ENCODE measurements around the gene GAMT. TPM values are rescaled to one million over a fixed set of nuclear protein-coding genes. Genes with fewer than 3 reads are reported as not detected.

GAMT gene
- total and polyA plus RNA-seq, 2 experiments from 2014 or later = 121 to 170 TPM

DNA sequence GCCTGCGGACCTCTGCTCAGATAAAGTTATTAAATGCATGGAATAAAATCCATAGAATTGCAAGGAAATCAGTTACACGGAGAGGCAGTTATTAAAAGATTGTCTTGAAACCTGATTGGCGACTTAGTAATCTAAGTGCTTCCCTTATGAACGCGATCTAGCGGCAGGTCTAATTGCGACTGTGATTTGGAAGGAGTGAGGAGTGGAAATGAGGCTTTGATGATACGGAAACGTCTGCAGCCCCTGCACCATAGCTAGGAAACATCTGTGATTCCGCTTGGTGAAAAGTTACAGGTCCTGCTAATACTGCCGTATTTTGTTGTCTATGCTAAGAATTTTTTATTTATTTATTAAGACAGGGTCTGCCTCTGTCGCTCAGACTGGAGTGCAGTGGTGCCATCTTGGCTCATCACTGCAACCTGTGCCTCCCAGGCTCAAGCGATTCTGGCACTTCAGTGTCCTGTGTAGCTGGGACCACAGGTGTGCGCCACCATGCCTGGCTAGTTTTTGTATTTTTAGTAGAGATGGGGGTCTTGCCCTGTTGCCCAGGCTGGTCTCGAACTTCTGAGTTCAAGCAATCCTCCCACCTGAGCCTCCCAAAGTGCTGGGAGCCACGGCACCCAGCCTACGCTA lies 16.7 kb downstream of the GAMT start:
- peaks cover 5% of the 10 kb centered on the region for H3K4me1 ChIP-seq (ENCODE audit: insufficient read depth)
- TF ChIP-seq EZH2 (IDR thresholded peaks at IDR 0.05; ENCODE audit: borderline replicate concordance) (no peak), EZH2phosphoT487 (IDR thresholded peaks at IDR 0.05; ENCODE audit: low read depth, severe bottlenecking, unreplicated experiment) (no peak)
- TF ChIP-seq, protein P1, sequence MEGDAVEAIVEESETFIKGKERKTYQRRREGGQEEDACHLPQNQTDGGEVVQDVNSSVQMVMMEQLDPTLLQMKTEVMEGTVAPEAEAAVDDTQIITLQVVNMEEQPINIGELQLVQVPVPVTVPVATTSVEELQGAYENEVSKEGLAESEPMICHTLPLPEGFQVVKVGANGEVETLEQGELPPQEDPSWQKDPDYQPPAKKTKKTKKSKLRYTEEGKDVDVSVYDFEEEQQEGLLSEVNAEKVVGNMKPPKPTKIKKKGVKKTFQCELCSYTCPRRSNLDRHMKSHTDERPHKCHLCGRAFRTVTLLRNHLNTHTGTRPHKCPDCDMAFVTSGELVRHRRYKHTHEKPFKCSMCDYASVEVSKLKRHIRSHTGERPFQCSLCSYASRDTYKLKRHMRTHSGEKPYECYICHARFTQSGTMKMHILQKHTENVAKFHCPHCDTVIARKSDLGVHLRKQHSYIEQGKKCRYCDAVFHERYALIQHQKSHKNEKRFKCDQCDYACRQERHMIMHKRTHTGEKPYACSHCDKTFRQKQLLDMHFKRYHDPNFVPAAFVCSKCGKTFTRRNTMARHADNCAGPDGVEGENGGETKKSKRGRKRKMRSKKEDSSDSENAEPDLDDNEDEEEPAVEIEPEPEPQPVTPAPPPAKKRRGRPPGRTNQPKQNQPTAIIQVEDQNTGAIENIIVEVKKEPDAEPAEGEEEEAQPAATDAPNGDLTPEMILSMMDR (IDR thresholded peaks at IDR 0.05; ENCODE audit: poor library complexity) = no peak

DNA sequence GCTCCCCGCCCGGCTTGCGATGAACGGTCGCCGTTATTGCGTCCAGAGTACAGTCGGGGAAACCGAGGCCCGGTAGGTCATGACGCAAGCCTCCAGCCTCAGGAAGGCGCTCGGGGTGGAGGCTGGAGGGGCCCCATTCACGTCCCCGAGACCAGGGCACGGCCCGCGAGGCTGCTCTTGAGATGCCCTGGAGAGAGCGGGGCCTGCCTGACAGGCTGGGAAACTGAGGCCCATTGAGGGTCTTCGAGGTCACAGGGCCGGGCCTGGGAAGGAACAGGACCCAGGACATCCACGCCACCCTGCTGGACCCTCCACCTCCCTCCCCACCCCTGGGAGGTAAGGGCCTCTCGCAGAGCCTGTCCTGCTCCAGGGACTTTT lies 17.3 kb downstream of the GAMT start:
- H3K79me2 ChIP-seq = peaks cover 25% of the 10 kb centered on the region
- H3K4me2 ChIP-seq = peak overlapping the region; percentile 95
- TF ChIP-seq, protein P1 (IDR thresholded peaks at IDR 0.05; ENCODE audit: poor library complexity) = no peak
- TF ChIP-seq EZH2 (IDR thresholded peaks at IDR 0.05; ENCODE audit: borderline replicate concordance) (no peak), EZH2phosphoT487 (IDR thresholded peaks at IDR 0.05; ENCODE audit: low read depth, severe bottlenecking, unreplicated experiment) (no peak)
- peaks cover 5% of the 10 kb centered on the region for H3K4me1 ChIP-seq (ENCODE audit: insufficient read depth)
- H2AFZ ChIP-seq = peak overlapping the region; percentile 69
- DNase-seq (ENCODE audit: low spot score) = no peak
- no peaks in the 10 kb centered on the region for H3K9me2 ChIP-seq (replicated peaks; ENCODE audit: insufficient read depth)
- WGBS (ENCODE audit: low lambda C conversion rate, missing lambda C conversion rate) = 4% methylated on average over 14 of the region's 23 CpGs
- no peaks in the 10 kb centered on the region for H3K9me3 ChIP-seq (ENCODE audit: low read depth)
- H3K27ac ChIP-seq = peak overlapping the region; percentile 95
- H4K20me1 ChIP-seq (ENCODE audit: insufficient read depth, poor library complexity, severe bottlenecking) = no peaks in the 10 kb centered on the region
- H3K4me3 ChIP-seq = peak overlapping the region; percentile 69
- H3K36me3 ChIP-seq (replicated peaks; ENCODE audit: insufficient read depth, low read depth) = no peaks in the 10 kb centered on the region
- H3K27me3 ChIP-seq = no peaks in the 10 kb centered on the region

More for the DNA sequence above, 16.7 kb downstream of the GAMT start:
- 56% methylated on average over 17 of the region's 17 CpGs for WGBS (ENCODE audit: low lambda C conversion rate, missing lambda C conversion rate)
- no peaks in the 10 kb centered on the region for H3K9me2 ChIP-seq (replicated peaks; ENCODE audit: insufficient read depth)
- no peaks in the 10 kb centered on the region for H4K20me1 ChIP-seq (ENCODE audit: insufficient read depth, poor library complexity, severe bottlenecking)
- no peaks in the 10 kb centered on the region for H3K27me3 ChIP-seq
- no peak for DNase-seq (ENCODE audit: low spot score)
- H3K4me3 ChIP-seq = peak overlapping the region; percentile 69
- peaks cover 25% of the 10 kb centered on the region for H3K79me2 ChIP-seq
- H3K27ac ChIP-seq = no peak overlapping the region
- no peaks in the 10 kb centered on the region for H3K36me3 ChIP-seq (replicated peaks; ENCODE audit: insufficient read depth, low read depth)
- no peak overlapping the region for H2AFZ ChIP-seq
- H3K9me3 ChIP-seq (ENCODE audit: low read depth) = no peaks in the 10 kb centered on the region
- peak overlapping the region; percentile 95 for H3K4me2 ChIP-seq

DNA sequence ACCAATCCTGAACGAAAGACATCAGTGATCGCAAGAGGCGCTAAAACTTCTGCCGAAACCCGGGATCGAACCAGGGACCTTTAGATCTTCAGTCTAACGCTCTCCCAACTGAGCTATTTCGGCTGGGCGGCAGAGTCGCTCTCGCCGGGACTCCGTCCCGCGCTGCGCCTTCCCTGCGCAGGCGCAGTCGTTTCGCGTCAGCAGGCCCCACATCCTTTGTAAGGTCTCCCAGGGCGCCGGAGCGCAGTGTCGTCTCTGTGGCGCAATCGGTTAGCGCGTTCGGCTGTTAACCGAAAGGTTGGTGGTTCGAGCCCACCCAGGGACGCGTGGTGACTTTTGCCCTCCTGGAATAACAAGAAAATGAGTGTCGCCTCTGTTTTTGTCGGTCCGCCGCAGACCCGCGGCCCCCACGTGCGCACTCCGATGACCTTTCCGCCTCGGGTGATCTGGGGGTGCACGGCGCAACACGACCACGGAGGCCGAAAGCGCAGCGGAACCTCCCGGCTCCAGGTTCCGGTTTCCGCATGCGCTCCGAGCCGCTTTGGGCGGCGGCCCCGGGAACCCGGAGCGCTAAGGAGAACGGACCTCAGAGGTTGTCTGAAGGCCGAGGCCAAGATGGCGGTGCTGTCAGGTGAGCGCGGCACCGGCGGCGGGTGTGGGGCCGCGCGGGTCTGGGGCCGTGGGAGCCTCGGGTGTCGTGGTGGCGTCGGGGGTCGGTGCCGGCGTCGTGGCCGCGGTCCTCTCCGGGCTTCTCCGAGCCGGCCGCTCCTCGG lies 17.8 kb downstream of the GAMT start, which contains the start of gene NDUFS7:
Gene NDUFS7 (plus strand): TSS at position 596 of the 773 bp plus-strand sequence. CDS start 20 bp downstream, at position 616.
- H3K9me2 ChIP-seq (replicated peaks; ENCODE audit: insufficient read depth) = no peaks in the 10 kb centered on the region
- H3K4me1 ChIP-seq (ENCODE audit: insufficient read depth) = peaks cover 5% of the 10 kb centered on the region
- TF ChIP-seq, protein P1 (IDR thresholded peaks at IDR 0.05; ENCODE audit: poor library complexity) = no peak
- TF ChIP-seq EZH2 (IDR thresholded peaks at IDR 0.05; ENCODE audit: borderline replicate concordance) (no peak), EZH2phosphoT487 (IDR thresholded peaks at IDR 0.05; ENCODE audit: low read depth, severe bottlenecking, unreplicated experiment) (no peak)
- peak within 1 kb of the TSS; percentile 69 for H3K4me3 ChIP-seq
- peak within 1 kb of the TSS; percentile 95 for H3K27ac ChIP-seq
- H3K27me3 ChIP-seq = no peaks in the 10 kb centered on the region
- DNase-seq (ENCODE audit: low spot score) = peak; percentile 95
- no peaks in the 10 kb centered on the region for H3K9me3 ChIP-seq (ENCODE audit: low read depth)
- no peaks in the 10 kb centered on the region for H3K36me3 ChIP-seq (replicated peaks; ENCODE audit: insufficient read depth, low read depth)
- under 1% methylated on average over 65 of the region's 90 CpGs for WGBS (ENCODE audit: low lambda C conversion rate, missing lambda C conversion rate)
- no peaks in the 10 kb centered on the region for H4K20me1 ChIP-seq (ENCODE audit: insufficient read depth, poor library complexity, severe bottlenecking)
- H2AFZ ChIP-seq = peak within 1 kb of the TSS; percentile 69
- H3K79me2 ChIP-seq = peaks cover 25% of the 10 kb centered on the region
- H3K4me2 ChIP-seq = peak within 1 kb of the TSS; percentile 95

Data from hepatocyte (in vitro differentiated cells).